Panc1 (cell line): ENCODE measurements around the gene ZP1.

Source experiments
- CTCF ChIP-seq: fragments of 450-650 bp; IDR thresholded peaks from 2 replicates; pipeline ENCODE4 v1.5.1; 2017; ENCODE audit warnings: mild to moderate bottlenecking
- POLR2AphosphoS5 ChIP-seq: IDR thresholded peaks from 2 replicates; pipeline ENCODE4 v1.6.1; 2012; ENCODE audit warnings: mild to moderate bottlenecking, low read depth, low read length, moderate library complexity

GRCh38 chr11:60916669-60917206, 49.4 kb downstream of the ZP1 start:
- TF ChIP-seq POLR2AphosphoS5 (no peak), CTCF (no peak)
